Right lobe of liver (tissue), 4 donors: ENCODE measurements around the gene KLHL6.
"Not testable (repeated sequence)": the region's sequence is repeated elsewhere in the genome, so short reads cannot be mapped to it uniquely, and the experiment has no call there.

Source experiments
- POLR2A ChIP-seq: fragments of 450-650 bp; IDR thresholded peaks from one replicate; pipeline ENCODE4 v1.6.1; 2017; ENCODE audit warnings: antibody characterized with exemption, mild to moderate bottlenecking
- TF ChIP-seq, protein P1 (sequence below), 4 donors: fragments of 200-600 bp in 3 of 4; fragments of 450-650 bp in 1 of 4; IDR thresholded peaks; one replicate each; pipeline versions ENCODE4 v1.5.1 to v1.8.0; 2016 to 2022; ENCODE audit warnings: antibody characterized with exemption in 4 of 4, mild to moderate bottlenecking in 2 of 4
- donor health status: DM: no; HTN: no; CAD: no.
- donor health status: DM: no; HTN: no; CAD: no.
- donor health status: DM: no; HTN: yes; CAD: no.

DNA sequence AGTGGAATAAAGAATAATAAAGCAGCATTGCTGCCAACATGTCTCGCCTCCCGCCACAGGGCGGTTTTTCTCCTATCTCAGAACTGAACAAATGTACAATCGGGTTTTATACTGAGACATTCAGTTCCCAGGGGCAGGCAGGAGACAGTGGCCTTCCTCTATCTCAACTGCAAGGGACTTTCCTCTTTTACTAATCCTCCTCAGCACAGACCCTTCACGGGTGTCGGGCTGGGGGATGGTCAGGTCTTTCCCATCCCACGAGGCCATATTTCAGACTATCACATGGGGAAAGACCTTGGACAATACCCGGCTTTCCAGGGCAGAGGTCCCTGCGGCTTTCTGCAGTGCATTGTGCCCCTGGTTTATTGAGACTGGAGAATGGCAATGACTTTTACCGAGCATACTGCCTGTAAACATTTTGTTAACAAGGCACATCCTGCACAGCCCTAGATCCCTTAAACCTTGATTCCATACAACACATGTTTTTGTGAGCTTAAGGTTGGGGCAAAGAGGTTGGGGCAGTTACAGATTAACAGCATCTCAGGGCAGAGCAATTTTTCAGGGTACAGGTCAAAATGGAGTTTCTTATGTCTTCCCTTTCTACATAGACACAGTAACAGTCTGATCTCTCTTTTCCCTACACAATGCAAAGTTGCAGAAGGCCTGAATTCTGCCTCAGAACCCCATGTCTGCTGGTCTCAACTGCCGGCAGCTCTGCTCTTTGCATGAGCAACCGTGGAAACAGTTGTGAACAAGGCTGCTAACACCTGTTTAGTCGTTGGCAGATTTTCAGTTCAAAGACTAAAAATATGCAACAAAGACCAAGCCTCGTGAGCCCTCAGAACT, 44.0 kb downstream of the KLHL6 start:
- TF ChIP-seq, protein P1, sequence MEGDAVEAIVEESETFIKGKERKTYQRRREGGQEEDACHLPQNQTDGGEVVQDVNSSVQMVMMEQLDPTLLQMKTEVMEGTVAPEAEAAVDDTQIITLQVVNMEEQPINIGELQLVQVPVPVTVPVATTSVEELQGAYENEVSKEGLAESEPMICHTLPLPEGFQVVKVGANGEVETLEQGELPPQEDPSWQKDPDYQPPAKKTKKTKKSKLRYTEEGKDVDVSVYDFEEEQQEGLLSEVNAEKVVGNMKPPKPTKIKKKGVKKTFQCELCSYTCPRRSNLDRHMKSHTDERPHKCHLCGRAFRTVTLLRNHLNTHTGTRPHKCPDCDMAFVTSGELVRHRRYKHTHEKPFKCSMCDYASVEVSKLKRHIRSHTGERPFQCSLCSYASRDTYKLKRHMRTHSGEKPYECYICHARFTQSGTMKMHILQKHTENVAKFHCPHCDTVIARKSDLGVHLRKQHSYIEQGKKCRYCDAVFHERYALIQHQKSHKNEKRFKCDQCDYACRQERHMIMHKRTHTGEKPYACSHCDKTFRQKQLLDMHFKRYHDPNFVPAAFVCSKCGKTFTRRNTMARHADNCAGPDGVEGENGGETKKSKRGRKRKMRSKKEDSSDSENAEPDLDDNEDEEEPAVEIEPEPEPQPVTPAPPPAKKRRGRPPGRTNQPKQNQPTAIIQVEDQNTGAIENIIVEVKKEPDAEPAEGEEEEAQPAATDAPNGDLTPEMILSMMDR (IDR thresholded peaks at IDR 0.05): not testable (repeated sequence)
- TF ChIP-seq POLR2A: not testable (repeated sequence)
